Hepatocyte (in vitro differentiated cells): ENCODE results near the gene IFNE.

ENCODE experiments used
- EZH2 ChIP-seq: fragments of 200-600 bp; sonication (generic); IDR thresholded peaks from 2 replicates; pipeline ENCODE4 v1.6.1; 2016; ENCODE audit warnings: antibody characterized with exemption, mild to moderate bottlenecking, borderline replicate concordance
- TF ChIP-seq, protein P1 (sequence below): fragments of 200-600 bp; sonication (generic); IDR thresholded peaks from 2 replicates; pipeline ENCODE4 v1.5.1; 2016; ENCODE audit warnings: antibody characterized with exemption, mild to moderate bottlenecking; ENCODE audit not compliant: poor library complexity

DNA sequence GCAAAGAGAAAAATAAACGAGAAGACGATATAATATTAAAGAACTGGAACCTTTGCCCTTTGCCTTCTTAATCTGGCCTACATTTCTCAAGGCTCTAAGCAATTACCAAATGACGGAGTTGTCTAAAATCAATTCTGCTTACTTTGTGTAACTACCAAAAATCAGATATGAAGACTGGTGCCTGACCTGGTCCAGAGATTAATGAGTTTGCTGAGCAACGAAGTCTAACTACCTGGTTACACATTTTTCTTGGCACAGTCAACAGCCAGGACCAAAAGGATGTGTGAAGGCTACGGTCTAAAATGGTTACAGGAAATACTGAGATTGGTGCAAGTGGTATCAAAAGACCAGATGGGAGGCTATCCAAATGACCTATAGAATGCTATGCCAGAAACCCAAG, 17.8 kb upstream of the IFNE start:
- TF ChIP-seq, protein P1, sequence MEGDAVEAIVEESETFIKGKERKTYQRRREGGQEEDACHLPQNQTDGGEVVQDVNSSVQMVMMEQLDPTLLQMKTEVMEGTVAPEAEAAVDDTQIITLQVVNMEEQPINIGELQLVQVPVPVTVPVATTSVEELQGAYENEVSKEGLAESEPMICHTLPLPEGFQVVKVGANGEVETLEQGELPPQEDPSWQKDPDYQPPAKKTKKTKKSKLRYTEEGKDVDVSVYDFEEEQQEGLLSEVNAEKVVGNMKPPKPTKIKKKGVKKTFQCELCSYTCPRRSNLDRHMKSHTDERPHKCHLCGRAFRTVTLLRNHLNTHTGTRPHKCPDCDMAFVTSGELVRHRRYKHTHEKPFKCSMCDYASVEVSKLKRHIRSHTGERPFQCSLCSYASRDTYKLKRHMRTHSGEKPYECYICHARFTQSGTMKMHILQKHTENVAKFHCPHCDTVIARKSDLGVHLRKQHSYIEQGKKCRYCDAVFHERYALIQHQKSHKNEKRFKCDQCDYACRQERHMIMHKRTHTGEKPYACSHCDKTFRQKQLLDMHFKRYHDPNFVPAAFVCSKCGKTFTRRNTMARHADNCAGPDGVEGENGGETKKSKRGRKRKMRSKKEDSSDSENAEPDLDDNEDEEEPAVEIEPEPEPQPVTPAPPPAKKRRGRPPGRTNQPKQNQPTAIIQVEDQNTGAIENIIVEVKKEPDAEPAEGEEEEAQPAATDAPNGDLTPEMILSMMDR, result no peak
- TF ChIP-seq EZH2, result no peak
